HepG2 (cell line): ENCODE results near the gene NAP1L1. TPM values are rescaled to one million over a fixed set of nuclear protein-coding genes. Genes with fewer than 3 reads are reported as not detected.

Source experiments
- KMT2B ChIP-seq: IDR thresholded peaks from 2 replicates; pipeline ENCODE4 v1.6.1; 2016; ENCODE audit warnings: missing genetic modification reagents, missing compliant biosample characterization
- MAFK ChIP-seq, 2 experiments: IDR thresholded peaks in 1 of 2; conservative IDR thresholded peaks in 1 of 2; 2 replicates each; pipeline ENCODE4 v1.6.1; 2011; ENCODE audit warnings: improper control_type of control experiment in 2 of 2, low read length in 2 of 2
- NR1H2 ChIP-seq: sonication (generic); formaldehyde crosslinking; IDR thresholded peaks from 2 replicates; pipeline ENCODE4 v1.8.1; 2022; ENCODE audit warnings: low read depth, missing genetic modification reagents, borderline replicate concordance
- PHF8 ChIP-seq: sonication (generic); formaldehyde crosslinking; IDR thresholded peaks from 2 replicates; pipeline ENCODE4 v1.5.0; 2020; ENCODE audit warnings: missing genetic modification reagents
- SP1 ChIP-seq, 2 experiments: fragments of 450-650 bp in 1 of 2; sonication (generic) in 1 of 2; formaldehyde crosslinking in 1 of 2; IDR thresholded peaks; 2 replicates each; pipeline versions ENCODE4 v1.4.0 to v1.6.1; 2016 to 2020; ENCODE audit warnings: missing genetic modification reagents in 1 of 2
- SRSF1 ChIP-seq: fragments of 200-400 bp; formaldehyde crosslinking; optimal IDR thresholded peaks from 2 replicates; pipeline ENCODE3; 2017; ENCODE audit warnings: mild to moderate bottlenecking, low read depth, low read length, moderate library complexity
- ZFP36L2 ChIP-seq: sonication (generic); formaldehyde crosslinking; IDR thresholded peaks from 2 replicates; pipeline ENCODE4 v1.4.0; 2020; ENCODE audit warnings: missing genetic modification reagents
- ZNF24 ChIP-seq: fragments of 450-650 bp; IDR thresholded peaks from 2 replicates; pipeline ENCODE4 v1.6.1; 2017; ENCODE audit warnings: antibody characterized with exemption, mild to moderate bottlenecking
- ZNF510 ChIP-seq: sonication (generic); formaldehyde crosslinking; IDR thresholded peaks from 2 replicates; pipeline ENCODE4 v1.4.0; 2020; ENCODE audit warnings: low read depth, mild to moderate bottlenecking, missing genetic modification reagents
- ZNF543 ChIP-seq: sonication (generic); formaldehyde crosslinking; IDR thresholded peaks from 2 replicates; pipeline ENCODE4 v1.4.0; 2020; ENCODE audit warnings: mild to moderate bottlenecking, missing genetic modification reagents
- ZNF678 ChIP-seq: sonication (generic); formaldehyde crosslinking; IDR thresholded peaks from 2 replicates; pipeline ENCODE4 v1.4.0; 2020; ENCODE audit warnings: mild to moderate bottlenecking, missing genetic modification reagents
- ZNF709 ChIP-seq: sonication (generic); formaldehyde crosslinking; IDR thresholded peaks from 2 replicates; pipeline ENCODE4 v1.5.0; 2020; ENCODE audit warnings: mild to moderate bottlenecking, missing genetic modification reagents
- polyA plus RNA-seq, 8 experiments: library from polyadenylated mRNA; depleted of rRNA in 3 of 8; stranded (reverse) in 7 of 8; unstranded in 1 of 8; fragments of >200 nt; fragmentation: Illumina TruSeq in 4 of 8; extraction: Trizol in 4 of 8; gene quantifications; 2 replicates each; pipeline versions ENCODE4 v1.2.1 to v1.2.3, GENCODE V29; 2011 to 2016; ENCODE audit warnings: low read depth in 4 of 8, missing spikeins in 1 of 8, mixed read lengths in 1 of 8; ENCODE audit not compliant: insufficient read depth in 1 of 8
- total RNA-seq, 5 experiments: library from RNA; depleted of rRNA; stranded (reverse); fragments of >200 nt; fragmentation: Illumina TruSeq; extraction: Trizol; gene quantifications; 2 replicates each; pipeline ENCODE4 v1.2.3, GENCODE V29; 2016; ENCODE audit warnings: low read depth in 1 of 5
- TF ChIP-seq, protein P1 (sequence below): sonication (generic); formaldehyde crosslinking; IDR thresholded peaks from 2 replicates; pipeline ENCODE4 v1.5.0; 2020; ENCODE audit warnings: missing genetic modification reagents
- TF ChIP-seq, protein P2 (sequence below): sonication (generic); IDR thresholded peaks from 2 replicates; pipeline ENCODE4 v1.6.1; 2016; ENCODE audit warnings: low read depth, borderline replicate concordance
- TF ChIP-seq, protein P3 (sequence below): sonication (generic); formaldehyde crosslinking; IDR thresholded peaks from 2 replicates; pipeline ENCODE4 v1.4.0; 2020; ENCODE audit warnings: missing genetic modification reagents, borderline replicate concordance

The NAP1L1 gene
- total and polyA plus RNA-seq, 2 of the 13 experiments (the other 11 are each of a cell fraction or from before 2014, with no cell fraction given), result 207 to 309 TPM

DNA sequence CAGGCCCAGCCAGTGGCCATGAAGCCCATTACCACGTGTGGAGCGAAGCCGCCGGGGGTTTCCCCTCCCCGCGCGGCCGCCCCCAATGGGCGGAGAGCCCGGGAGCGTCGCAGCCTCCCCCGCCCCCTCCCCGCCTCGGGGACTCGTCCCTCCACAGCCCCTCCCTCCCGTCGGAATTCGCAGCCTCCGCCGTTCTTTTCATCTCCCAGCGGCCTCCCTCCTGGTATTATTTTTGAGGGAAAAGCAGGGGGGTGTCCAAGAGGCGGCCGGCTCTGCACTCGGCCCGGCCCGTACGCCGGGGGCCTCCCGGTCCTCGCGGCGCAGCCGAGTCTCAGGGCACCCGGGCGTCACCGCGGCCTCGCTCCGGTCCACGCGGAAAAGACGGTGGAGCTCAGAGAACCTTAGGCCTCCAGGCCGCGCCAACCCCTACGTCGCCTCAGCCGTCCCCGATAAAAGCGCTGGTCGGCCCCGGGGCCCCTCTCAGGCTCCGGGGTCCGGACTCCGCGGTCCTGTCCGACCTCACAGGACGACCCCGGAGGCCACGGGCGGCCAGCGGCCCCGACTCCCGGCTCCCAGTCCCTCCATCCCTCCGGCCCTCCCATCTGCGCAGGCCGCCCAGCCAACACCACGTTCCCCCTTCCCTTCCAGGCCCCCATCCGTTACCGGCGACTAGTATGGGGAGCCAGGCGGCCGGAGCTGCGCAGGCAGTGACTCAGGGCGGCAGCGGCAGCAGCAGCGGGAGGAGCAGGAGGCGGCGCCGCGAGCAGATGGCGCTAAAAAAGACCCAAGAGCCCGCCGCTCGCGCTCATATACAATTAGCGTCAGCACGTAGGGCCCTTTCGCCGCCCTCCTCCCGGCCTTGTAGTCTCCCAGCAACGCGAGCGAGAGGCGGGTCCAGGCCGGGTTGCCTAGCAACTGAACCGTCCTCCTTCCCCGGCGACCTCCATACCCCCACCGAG is at the start of gene NAP1L1 (continued):
- TF ChIP-seq, protein P1, sequence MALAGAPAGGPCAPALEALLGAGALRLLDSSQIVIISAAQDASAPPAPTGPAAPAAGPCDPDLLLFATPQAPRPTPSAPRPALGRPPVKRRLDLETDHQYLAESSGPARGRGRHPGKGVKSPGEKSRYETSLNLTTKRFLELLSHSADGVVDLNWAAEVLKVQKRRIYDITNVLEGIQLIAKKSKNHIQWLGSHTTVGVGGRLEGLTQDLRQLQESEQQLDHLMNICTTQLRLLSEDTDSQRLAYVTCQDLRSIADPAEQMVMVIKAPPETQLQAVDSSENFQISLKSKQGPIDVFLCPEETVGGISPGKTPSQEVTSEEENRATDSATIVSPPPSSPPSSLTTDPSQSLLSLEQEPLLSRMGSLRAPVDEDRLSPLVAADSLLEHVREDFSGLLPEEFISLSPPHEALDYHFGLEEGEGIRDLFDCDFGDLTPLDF (CRISPR knock-in tag), result peak; percentile 74
- no peak for TF ChIP-seq SP1 (IDR thresholded peaks at IDR 0.05)
- TF ChIP-seq SP1 (CRISPR knock-in tag; IDR thresholded peaks at IDR 0.05), result 0 out of 2 replicates have a peak, but pooled peaks have one; percentile 13
- peak; percentile 68; the same call in 1 of the 2 replicates for TF ChIP-seq KMT2B (CRISPR knock-in tag)
- no peak for TF ChIP-seq ZNF24
- no peak for TF ChIP-seq ZNF510 (CRISPR knock-in tag)
- peak; percentile 29 for TF ChIP-seq SRSF1
- no peak for TF ChIP-seq ZFP36L2 (CRISPR knock-in tag)
- TF ChIP-seq NR1H2 (CRISPR knock-in tag), result peak; percentile 82; the same call in 1 of the 2 replicates
- peak; percentile 86; the same call in 1 of the 2 replicates for TF ChIP-seq ZNF709 (CRISPR knock-in tag)
- peak; percentile 63; the same call in 1 of the 2 replicates for TF ChIP-seq ZNF543 (CRISPR knock-in tag)
- TF ChIP-seq, protein P2, sequence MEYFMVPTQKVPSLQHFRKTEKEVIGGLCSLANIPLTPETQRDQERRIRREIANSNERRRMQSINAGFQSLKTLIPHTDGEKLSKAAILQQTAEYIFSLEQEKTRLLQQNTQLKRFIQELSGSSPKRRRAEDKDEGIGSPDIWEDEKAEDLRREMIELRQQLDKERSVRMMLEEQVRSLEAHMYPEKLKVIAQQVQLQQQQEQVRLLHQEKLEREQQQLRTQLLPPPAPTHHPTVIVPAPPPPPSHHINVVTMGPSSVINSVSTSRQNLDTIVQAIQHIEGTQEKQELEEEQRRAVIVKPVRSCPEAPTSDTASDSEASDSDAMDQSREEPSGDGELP, result peak; percentile 23; the same call in 1 of the 2 replicates
- peak; percentile 89 for TF ChIP-seq PHF8
- TF ChIP-seq, protein P3, sequence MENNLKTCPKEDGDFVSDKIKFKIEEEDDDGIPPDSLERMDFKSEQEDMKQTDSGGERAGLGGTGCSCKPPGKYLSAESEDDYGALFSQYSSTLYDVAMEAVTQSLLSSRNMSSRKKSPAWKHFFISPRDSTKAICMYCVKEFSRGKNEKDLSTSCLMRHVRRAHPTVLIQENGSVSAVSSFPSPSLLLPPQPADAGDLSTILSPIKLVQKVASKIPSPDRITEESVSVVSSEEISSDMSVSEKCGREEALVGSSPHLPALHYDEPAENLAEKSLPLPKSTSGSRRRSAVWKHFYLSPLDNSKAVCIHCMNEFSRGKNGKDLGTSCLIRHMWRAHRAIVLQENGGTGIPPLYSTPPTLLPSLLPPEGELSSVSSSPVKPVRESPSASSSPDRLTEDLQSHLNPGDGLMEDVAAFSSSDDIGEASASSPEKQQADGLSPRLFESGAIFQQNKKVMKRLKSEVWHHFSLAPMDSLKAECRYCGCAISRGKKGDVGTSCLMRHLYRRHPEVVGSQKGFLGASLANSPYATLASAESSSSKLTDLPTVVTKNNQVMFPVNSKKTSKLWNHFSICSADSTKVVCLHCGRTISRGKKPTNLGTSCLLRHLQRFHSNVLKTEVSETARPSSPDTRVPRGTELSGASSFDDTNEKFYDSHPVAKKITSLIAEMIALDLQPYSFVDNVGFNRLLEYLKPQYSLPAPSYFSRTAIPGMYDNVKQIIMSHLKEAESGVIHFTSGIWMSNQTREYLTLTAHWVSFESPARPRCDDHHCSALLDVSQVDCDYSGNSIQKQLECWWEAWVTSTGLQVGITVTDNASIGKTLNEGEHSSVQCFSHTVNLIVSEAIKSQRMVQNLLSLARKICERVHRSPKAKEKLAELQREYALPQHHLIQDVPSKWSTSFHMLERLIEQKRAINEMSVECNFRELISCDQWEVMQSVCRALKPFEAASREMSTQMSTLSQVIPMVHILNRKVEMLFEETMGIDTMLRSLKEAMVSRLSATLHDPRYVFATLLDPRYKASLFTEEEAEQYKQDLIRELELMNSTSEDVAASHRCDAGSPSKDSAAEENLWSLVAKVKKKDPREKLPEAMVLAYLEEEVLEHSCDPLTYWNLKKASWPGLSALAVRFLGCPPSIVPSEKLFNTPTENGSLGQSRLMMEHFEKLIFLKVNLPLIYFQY, result no peak; the same call in 1 of the 2 replicates
- TF ChIP-seq MAFK (conservative IDR thresholded peaks at IDR 0.05 in 1 of 2, IDR thresholded peaks at IDR 0.05 in 1 of 2; ENCODE audit: low read length in 2 of 2), result no peak
- no peak for TF ChIP-seq ZNF678 (CRISPR knock-in tag)
